Thyroid gland (tissue), 4 donors: ENCODE results near the gene KRTAP12-4. TPM values are rescaled to one million over a fixed set of nuclear protein-coding genes. Genes with fewer than 3 reads are reported as not detected.
A peak's percentile ranks its signal among the peaks of the same experiment; 100 is the strongest.
"Not testable (repeated sequence)": the region's sequence is repeated elsewhere in the genome, so short reads cannot be mapped to it uniquely, and the experiment has no call there.

Source experiments
- DNase-seq, 2 donors: peaks; one replicate each; pipeline ENCODE4 v3.0.0-alpha.2; 2019
- H3K27ac ChIP-seq, 3 donors: fragments of 200-600 bp; sonication (generic); 1 replicate in 2 of 3; 2 replicates in 1 of 3; pipeline ENCODE4 v1.5.1; 2016 to 2019; ENCODE audit warnings: mild to moderate bottlenecking in 1 of 3, moderate library complexity in 1 of 3
- H3K27me3 ChIP-seq: fragments of 200-600 bp; sonication (generic); one replicate; pipeline ENCODE4 v1.5.1; 2019
- H3K36me3 ChIP-seq, 2 donors: fragments of 200-600 bp; sonication (generic); one replicate each; pipeline ENCODE4 v1.5.1; 2016 to 2019
- H3K4me1 ChIP-seq, 2 donors: fragments of 200-600 bp; sonication (generic); one replicate each; pipeline ENCODE4 v1.5.1; 2017 to 2019
- H3K4me3 ChIP-seq, 3 donors: fragments of 200-600 bp; sonication (generic); replicated peaks in 1 of 3; 1 replicate in 2 of 3; 2 replicates in 1 of 3; pipeline ENCODE4 v1.5.1; 2016; ENCODE audit warnings: mild to moderate bottlenecking in 1 of 3
- H3K9me3 ChIP-seq: fragments of 200-600 bp; sonication (generic); one replicate; pipeline ENCODE4 v1.5.1; 2017
- POLR2A ChIP-seq, 2 donors: fragments of 450-650 bp; IDR thresholded peaks; one replicate each; pipeline ENCODE4 v1.6.1; 2017; ENCODE audit warnings: antibody characterized with exemption in 2 of 2, mild to moderate bottlenecking in 2 of 2, moderate library complexity in 1 of 2
- WGBS, 2 donors: methylation state at CpG; one replicate each; pipeline ENCODE4 v1.1.5; 2017; 5-methylcytosine and 5-hydroxymethylcytosine counted together
- intact Hi-C: fragments of 100-400 bp; cut with DNase I; formaldehyde crosslinking; loops from one replicate; pipeline ENCODE4 v1.15.1; 2023
- total RNA-seq, 4 donors: library from RNA; depleted of rRNA; stranded (reverse); fragments of >200 nt; gene quantifications; one replicate each; pipeline ENCODE4 v1.2.3, GENCODE V29; 2016
- TF ChIP-seq, protein P1 (sequence below), 6 experiments: fragments of 200-600 bp in 3 of 6; fragments of 450-650 bp in 3 of 6; sonication (generic) in 3 of 6; IDR thresholded peaks; one replicate each; pipeline ENCODE4 v1.5.1; 2016 to 2019; ENCODE audit warnings: antibody characterized with exemption in 6 of 6, mild to moderate bottlenecking in 2 of 6, inconsistent platforms in 1 of 6, moderate library complexity in 1 of 6

KRTAP12-4 gene
- total RNA-seq, 4 donors from 2014 or later: not detected

DNA sequence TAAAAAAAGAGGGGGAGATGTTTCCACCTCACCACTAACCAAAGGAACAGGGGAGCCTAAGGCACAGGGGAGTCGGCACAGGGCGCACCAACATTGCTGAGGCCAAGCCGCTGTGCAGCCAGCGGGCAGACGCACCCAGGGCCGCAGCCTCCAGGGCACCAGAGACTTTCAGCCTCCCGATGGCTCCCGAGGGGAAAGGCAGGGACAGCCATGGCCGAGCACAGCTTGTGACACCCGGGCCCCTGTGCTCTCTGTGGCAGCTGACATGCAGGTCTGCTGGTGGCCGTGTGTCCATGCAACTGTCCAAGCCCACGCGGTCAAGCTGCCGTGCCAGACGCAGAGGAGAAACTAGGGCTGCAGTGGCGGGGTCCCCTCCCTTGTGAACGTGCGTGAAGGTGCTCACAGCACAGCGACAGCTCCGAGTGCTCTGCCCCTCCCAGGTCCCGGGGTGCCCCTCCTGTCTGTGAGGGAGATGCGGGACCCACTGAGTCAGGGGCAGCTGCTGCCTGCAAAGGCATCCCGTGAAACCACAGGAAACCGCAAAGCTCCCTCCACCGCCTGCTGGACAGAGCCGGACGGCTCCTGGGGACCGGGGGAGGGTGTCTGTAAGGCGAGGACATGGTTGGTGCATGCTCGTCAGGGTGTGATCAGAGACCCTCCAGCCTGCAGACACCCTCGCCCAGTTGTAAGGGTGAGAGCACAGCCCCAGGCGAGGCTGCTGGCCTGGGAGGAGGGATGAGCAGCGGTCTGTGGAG is 5.7 kb downstream of the KRTAP12-4 start:
- no peaks in the 10 kb centered on the region for H3K36me3 ChIP-seq
- intact Hi-C loops: no loop called here
- 87 to 95% methylated on average over 16 to 25 of the region's 33 CpGs for WGBS, 2 donors
- no peak overlapping the region for H3K4me3 ChIP-seq
- H3K9me3 ChIP-seq: no peaks in the 10 kb centered on the region
- DNase-seq: no peak
- no peak overlapping the region for H3K27ac ChIP-seq
- TF ChIP-seq POLR2A (IDR thresholded peaks at IDR 0.05): no peak
- TF ChIP-seq, protein P1, sequence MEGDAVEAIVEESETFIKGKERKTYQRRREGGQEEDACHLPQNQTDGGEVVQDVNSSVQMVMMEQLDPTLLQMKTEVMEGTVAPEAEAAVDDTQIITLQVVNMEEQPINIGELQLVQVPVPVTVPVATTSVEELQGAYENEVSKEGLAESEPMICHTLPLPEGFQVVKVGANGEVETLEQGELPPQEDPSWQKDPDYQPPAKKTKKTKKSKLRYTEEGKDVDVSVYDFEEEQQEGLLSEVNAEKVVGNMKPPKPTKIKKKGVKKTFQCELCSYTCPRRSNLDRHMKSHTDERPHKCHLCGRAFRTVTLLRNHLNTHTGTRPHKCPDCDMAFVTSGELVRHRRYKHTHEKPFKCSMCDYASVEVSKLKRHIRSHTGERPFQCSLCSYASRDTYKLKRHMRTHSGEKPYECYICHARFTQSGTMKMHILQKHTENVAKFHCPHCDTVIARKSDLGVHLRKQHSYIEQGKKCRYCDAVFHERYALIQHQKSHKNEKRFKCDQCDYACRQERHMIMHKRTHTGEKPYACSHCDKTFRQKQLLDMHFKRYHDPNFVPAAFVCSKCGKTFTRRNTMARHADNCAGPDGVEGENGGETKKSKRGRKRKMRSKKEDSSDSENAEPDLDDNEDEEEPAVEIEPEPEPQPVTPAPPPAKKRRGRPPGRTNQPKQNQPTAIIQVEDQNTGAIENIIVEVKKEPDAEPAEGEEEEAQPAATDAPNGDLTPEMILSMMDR (IDR thresholded peaks at IDR 0.05): no peak
- H3K4me1 ChIP-seq: no peaks in the 10 kb centered on the region
- H3K27me3 ChIP-seq: no peaks in the 10 kb centered on the region

DNA sequence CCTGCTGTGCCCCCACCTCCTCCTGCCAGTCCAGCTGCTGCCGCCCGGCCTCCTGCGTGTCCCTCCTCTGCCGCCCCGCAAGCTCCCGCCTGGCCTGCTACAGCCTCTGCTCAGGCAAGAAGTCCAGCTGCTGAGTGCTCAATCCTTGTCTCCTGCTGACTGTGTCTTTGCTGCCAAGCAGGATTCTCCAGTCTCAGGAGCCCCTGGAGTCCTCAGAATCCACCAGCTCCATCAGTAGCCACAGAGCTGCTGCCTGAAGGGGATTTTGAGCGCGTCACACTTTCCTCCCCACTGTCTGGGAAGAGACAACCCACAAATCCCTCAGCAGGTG is 7.3 kb downstream of the KRTAP12-4 start:
- DNase-seq: no peak
- H3K9me3 ChIP-seq: no peaks in the 10 kb centered on the region
- no peaks in the 10 kb centered on the region for H3K36me3 ChIP-seq
- H3K4me1 ChIP-seq: no peaks in the 10 kb centered on the region
- TF ChIP-seq, protein P1 (IDR thresholded peaks at IDR 0.05): no peak
- TF ChIP-seq POLR2A (IDR thresholded peaks at IDR 0.05): no peak
- no peak overlapping the region for H3K27ac ChIP-seq
- WGBS, 2 donors: 68 to 75% methylated on average over 8 of the region's 8 CpGs
- intact Hi-C loops: no loop called here
- no peak overlapping the region for H3K4me3 ChIP-seq
- H3K27me3 ChIP-seq: no peaks in the 10 kb centered on the region

DNA sequence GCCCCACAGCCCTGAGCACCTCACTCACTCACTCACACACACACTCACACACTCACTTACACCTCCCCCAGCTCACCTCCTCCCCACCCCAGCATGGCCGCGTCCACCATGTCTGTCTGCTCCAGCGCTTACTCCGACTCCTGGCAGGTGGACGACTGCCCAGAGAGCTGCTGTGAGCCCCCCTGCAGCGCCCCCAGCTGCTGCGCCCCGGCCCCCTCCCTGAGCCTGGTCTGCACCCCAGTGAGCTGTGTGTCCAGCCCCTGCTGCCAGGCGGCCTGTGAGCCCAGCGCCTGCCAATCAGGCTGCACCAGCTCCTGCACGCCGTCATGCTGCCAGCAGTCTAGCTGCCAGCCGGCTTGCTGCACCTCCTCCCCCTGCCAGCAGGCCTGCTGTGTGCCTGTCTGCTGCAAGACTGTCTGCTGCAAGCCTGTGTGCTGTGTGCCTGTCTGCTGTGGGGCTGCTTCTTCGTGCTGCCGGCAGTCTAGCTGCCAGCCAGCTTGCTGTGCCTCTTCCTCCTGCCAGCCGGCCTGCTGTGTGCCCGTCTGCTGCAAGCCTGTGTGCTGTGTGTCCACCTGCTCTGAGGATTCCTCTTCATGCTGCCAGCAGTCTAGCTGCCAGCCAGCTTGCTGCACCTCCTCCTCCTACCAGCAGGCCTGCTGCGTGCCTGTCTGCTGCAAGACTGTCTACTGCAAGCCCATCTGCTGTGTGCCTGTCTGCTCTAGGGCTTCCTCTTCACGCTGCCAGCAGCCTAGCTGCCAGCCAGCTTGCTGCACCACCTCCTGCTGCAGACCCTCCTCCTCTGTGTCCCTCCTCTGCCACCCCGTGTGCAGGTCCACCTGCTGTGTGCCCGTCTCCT is 7.9 kb downstream of the KRTAP12-4 start, which contains the start of gene KRTAP10-11:
TSS of gene KRTAP10-11 (plus strand) at position 49 of the 856 bp plus-strand sequence. CDS start at position 94, 45 bp downstream.
- H3K27me3 ChIP-seq, H3K27ac ChIP-seq, DNase-seq, intact Hi-C loops, H3K36me3 ChIP-seq, H3K4me1 ChIP-seq, H3K4me3 ChIP-seq, H3K9me3 ChIP-seq: not testable (repeated sequence)
- 71 to 80% methylated on average over 10 to 12 of the region's 21 CpGs for WGBS, 2 donors

DNA sequence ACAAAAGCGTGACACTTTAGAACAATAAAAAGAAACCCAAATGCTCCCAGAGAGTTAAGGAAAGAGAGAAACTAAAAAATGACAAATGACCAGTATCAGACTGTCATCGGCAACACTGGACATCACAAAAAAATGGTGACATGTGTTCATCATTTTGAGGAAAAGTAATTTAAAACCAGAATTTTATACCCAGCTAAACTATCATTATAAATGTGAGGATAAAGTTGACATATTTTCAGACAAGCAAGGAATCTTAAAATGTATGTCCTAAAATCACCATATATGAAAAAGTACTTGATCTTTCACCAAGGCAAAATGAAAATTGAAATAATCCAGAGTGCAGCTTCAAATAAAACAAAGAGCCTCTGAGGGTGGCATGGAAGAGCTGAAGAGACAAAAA is 9.6 kb downstream of the KRTAP12-4 start:
- TF ChIP-seq, protein P1 (IDR thresholded peaks at IDR 0.05): no peak
- no peaks in the 10 kb centered on the region for H3K4me1 ChIP-seq
- WGBS, 2 donors: 46 to 49% methylated on average over 2 of the region's 2 CpGs
- no peak overlapping the region for H3K4me3 ChIP-seq
- no peaks in the 10 kb centered on the region for H3K36me3 ChIP-seq
- no peaks in the 10 kb centered on the region for H3K27me3 ChIP-seq
- no peak for DNase-seq
- no peak overlapping the region for H3K27ac ChIP-seq
- intact Hi-C loops: no loop called here
- H3K9me3 ChIP-seq: no peaks in the 10 kb centered on the region

DNA sequence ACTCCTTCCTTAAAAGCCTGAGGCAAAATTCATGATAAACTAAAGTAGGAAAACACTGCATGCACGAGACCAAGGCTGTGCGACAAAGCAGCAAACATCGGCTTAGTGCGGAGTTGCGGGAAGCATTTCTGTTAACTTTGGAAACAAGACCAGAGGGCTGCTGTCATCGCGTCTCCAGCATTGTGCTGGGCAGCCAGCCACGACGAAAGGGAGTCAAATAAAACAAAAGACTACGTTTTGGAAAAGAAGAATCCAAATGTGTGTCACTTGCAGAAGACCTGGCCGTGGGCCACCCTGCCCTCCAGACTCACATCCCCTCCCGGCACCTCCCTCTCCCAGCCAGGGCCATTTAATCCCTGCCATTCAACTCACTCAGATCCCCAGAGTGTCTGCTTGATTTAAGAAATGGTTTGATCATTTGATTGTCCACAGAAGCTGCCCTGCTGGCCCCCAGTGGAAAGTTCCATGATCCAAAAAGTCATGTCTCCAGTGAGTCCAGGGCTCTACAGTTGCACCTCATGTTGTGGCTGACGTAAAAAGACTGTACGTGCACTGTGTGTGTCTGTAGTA is 10.6 kb downstream of the KRTAP12-4 start:
- Histone ChIP-seq H3K27ac (no peak overlapping the region), H3K36me3 (no peaks in the 10 kb centered on the region), H3K4me1 (no peaks in the 10 kb centered on the region), H3K9me3 (no peaks in the 10 kb centered on the region), H3K4me3 (no peak overlapping the region), H3K27me3 (no peaks in the 10 kb centered on the region)
- intact Hi-C loops: no loop called here
- TF ChIP-seq POLR2A (IDR thresholded peaks at IDR 0.05): no peak
- TF ChIP-seq, protein P1 (IDR thresholded peaks at IDR 0.05): no peak
- DNase-seq: peak in 1 of 2 donors; percentile 32
- WGBS, 2 donors: 21 to 48% methylated on average over 14 of the region's 14 CpGs
